Ureter (tissue), 1 donor: ENCODE data around the gene RENBP. TPM values are rescaled to one million over a fixed set of nuclear protein-coding genes. Genes with fewer than 3 reads are reported as not detected.

Source experiments
- DNase-seq: peaks from one replicate; pipeline ENCODE4 v3.0.0-alpha.2; 2020; ENCODE audit warnings: low spot score
- total RNA-seq: library from RNA; stranded (reverse); gene quantifications from one replicate; pipeline ENCODE4 v1.2.4, GENCODE V29; 2023
- donor health status: DM: yes; HTN: yes; CAD: no.

RENBP gene
- total RNA-seq, 1 donor from 2014 or later = 7.4 TPM

DNA sequence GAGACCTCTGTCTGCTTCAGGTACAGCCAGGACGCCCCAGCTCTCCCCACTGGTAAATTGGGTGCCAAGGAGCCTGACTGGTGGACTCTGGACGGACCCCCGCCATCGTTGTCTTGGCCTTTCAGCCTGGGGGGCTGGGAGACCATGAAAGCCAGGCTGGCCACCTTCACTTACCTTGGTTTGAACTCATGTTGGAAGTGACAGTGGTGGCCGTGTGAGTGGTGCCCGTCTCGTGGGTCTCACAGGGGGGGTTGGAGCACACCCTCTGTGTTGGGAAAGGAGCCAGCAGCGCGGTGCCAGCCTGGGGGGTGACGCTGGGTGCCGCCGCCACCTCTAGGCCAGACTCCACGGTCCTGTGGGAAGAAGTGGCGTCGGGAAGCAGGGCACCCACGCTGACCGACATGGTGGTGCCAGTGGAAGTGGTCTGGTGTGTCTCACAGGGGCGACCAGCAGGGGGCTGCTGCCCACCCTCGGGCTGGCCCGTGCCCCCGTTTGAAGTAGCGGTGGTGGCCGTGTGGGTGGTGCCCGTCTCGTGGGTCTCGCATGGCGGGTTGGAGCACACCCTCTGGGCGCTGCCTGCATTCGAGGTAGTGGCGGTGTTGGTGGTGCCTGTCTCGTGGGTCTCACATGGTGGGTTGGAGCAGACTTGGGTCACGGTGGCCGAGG lies 9.6 kb upstream of the RENBP start:
- DNase-seq = no peak

DNA sequence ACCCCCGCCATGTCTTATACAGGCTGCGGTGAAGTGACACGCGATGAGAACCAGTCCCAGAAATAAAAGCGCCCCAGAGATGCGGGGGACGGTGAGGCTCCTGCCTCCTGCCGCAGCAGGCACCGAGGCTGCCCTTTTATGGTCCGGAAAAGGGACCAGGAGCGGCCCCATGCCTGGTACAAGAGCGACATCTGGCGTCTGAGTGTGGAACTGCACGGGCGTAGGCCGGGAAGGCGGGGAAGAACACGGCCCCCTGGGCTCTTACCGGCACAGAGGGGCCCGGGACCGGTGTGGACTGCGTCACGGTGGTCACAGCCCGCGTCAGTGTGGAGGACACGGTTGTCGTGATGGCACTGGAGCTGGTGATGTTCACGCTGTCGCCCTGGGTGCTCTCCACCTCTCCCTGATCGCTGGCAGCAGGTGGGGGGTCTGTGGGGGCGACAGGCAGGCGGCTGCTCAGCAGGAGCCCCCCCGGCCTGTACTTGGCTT lies 8.9 kb upstream of the RENBP start:
- DNase-seq = peak; percentile 80

DNA sequence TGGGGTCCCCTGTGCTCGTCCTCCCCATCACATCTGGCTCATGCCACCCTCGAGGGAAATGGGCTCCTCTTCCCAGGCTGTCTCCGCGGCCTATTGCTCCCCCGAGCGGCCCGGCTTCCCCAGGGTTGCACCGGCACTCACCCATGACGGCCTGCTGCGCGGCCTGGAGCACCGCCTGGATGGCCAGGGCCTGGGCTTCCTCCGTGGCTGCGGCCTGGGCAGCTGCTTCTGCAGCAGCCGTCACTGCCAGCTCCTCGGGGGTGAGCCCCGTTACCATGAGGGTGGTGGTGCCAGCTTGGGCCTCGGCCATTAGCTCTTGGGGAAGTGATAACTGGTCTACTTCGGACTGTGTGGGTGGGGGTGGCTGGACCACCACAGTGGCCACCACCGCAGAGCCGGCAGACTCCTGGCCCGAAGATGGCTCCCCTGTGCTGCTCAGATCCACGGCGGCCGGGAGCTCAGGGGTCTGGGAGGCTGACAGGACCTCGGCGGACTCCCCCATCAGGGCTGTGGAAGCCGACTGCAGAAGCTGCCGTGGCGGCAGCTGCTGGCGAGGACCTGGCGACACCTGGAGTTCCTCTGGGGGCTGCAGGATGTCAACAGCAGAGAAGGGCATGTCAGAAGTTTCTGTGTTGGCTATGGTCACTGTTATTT lies 8.1 kb upstream of the RENBP start:
- DNase-seq = no peak

DNA sequence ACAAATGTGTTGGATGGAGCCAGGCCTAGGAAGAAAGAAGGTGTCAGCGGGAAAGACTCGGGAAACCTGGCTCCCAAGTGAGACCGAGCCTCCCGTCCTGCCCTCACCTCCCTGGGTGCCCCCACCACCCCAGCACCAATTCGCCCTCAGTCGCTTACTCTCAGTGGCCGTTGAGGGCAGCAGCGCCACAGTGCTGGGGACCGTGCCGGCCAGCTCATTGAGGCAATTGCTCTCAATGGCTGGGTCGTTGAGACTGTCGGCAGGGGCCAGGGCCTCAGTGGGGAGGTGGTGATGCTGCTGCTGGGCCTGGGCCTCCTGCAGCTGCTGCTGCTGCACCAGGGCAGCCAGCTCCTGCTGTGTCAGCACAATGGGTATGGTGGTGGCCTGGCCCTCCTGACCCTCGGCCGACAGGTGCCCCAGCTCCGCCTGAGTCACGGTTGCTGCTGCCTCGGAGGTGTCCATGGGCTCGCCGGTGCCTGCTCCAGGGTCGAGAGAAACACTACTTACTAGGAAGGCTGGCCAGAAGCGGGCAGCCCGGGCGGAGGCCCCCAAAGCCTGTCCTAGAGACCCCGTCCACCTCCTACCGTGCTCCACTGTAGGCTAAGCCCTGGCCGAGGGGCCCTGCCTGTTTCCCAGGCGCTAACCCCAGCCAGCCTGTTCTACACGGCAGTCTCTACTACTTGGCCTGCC lies 7.4 kb upstream of the RENBP start:
- DNase-seq = no peak

DNA sequence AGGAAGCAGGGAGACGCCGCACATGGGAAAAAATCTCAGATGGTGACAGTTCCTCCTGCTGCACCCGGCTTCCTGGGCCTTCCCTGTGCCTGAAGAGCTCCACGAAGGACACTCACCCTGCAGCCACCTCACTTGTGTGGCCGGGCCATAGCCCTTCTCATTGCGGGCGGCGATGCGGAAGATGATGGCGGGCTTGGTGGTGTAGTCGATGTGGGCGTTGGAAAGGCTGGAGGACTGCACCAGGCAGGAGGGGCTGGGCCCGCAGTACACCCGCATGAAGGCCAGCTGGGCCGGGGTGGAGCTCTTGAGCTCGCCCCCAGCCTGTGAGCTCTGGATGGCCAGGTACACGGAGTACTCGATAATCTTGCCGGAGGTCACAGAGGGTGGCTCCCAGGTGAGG lies 5.7 kb upstream of the RENBP start:
- DNase-seq = no peak

DNA sequence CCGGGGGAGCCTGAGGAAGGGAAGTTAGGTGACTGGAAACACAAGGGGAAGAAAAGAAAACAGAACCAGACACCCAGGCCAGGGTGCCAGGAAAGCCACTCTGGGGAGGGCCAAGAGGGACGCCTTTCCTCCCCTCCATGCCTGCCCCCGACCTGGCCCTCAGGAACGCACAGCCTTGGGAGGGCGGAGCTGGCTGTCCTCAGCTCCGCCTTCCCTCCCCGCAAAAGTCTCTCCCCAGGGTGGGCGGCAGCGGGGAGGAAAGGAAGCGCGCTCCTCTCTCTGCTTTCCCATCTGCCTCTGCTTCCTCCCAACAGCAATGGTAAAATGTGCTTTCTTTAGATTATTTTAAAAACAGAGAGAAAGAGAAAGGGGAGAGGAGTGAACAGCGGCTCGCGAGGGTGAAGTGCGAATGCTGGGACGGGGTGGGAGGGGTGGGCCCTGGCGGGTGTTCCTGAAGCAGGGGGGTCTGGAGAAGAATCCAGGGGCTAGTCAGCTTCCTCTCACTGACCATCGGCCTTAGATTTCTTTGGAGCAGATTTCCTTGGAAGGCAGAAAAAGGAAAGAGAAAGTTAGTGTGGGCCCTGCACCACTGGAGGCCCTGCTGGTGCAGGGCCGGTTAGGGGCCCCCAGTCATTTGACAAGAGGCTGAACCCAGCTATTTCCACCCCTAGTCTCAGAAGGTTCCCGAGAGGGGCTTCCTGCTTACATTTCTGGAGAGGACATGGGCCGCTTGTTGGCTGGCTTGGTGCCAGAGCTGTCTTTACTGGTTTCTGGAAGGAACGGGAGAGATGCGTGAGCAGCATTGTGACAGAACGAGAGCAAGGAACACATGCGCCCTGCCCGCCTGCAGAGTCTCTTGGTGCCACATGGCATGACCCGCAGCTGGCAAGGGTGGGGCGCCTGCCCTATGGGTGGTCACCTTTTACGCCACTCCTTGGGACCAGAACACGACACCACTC lies 4.7 kb upstream of the RENBP start:
- DNase-seq = no peak

DNA sequence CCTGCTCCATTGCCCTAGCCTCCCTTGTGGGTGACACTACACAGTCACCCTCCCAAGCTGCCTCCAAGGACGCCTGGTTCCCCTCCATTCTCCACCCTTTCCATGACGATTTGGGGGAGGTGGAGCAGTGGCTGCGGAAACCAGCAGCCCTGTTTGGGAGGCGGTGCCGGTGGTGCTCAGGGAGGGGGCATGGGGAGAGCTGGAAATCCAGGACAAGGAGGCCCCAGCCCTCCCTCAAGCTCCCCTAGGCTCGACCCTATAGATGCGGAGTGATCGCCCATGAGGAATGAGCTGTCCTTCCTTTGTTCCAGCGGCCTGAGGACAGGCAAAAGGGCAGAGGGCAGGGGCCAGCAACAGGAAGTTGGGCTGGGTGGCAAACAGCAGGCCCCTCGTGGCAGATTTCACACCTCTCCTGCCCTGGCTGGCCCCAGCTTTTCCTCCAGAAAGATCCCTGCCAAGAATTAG lies 3.6 kb upstream of the RENBP start:
- no peak for DNase-seq

DNA sequence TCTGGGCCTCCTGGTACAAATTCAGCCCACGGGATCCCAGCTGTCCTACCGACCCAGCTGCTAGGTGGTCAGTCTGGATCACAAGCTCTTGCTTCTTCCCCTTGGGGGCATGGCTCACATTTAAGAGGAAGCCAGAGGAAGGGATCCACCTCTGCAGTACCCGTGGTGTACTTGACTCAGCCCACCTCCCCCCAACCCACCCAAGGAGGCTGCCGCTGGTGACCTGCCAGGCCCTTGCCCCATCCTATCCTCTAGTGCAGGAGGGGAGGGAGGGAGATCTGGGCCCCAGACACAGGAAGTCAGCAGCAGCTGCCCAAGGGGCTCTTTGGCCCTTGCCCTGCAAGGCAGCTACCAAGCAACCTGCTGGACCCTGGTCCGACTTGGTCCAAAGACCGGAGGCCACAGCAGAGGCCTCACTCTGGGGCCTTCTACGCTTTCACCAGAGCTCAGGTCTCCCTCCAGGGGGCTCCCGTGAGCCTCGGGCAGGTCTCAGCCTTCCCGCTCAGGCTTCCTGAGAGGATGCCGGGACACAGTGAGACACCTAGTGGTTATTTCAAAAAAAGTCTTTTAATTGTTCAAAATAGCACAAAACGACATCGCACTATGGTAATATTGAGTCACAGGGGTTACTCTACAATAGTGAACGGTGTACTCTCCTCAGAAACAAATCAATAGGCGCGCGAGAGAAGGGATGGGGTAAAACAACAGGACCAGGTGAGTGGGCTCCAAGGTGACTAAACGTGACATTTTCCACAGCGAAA lies 2.7 kb upstream of the RENBP start:
- DNase-seq = no peak

DNA sequence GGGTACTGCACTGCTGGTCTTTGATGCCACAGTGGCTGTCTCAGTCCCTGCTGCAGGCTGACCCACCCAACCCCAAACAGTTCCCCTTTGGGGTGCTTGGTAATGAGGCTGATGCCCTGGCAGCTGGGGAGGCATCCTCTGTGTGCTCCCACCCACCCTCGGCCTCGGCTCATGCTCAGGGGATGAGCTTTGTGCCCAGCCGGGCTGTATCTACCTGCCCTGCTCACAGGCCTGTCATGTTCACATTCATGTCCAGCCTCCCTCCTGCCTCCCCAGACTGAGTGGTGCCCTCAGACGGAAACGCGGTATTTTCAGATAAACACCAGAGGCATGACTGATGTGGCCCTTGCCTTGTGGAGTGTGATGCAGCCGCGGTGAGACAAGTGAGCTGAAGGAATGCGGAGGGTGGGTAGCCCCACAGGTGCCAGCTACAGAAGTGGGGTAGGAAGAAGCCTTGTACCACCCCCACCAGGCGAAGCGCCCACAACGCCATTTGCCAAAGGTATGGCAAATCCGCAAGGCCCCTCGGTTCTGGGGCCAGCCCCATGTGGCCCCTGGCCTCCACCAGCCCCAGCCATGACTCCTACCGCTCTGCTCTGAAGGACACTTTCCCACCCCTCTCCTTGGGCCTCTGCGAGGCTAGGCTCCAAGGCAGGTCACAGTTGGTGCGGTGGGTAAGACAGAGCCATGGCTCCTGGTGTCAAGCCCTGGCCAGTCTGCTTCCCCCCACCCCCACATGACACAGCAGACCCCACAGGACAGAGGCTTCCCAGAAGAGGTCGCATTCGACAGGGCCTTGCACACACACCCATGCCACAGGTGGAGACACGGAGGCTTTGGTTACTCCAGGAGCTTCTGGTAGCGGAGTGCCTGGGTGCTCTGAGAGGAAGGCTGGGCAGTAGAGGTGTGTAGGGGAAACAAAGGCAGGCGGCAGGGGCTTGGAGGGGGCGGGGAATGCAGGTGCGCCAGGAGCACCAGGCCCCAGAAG lies 1.8 kb upstream of the RENBP start:
- DNase-seq = no peak

DNA sequence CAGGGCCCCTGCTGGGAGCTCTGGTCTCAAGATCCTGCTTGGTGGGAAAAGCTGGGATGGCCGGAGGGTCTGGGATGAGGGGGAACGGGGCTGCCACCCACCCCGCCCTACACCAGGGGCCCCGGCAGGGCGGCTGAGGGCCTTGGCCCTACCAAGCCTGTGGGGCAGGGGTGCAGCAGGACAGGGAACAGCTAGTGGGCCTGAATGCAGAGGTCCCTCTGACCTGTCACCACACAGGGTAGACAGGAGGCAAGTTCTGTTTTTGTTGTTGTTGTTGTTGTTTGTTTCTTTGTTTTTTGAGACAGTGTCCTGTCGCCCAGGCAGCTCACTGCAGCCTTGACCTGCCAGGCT lies 332 bp upstream of the RENBP start:
- DNase-seq = no peak

DNA sequence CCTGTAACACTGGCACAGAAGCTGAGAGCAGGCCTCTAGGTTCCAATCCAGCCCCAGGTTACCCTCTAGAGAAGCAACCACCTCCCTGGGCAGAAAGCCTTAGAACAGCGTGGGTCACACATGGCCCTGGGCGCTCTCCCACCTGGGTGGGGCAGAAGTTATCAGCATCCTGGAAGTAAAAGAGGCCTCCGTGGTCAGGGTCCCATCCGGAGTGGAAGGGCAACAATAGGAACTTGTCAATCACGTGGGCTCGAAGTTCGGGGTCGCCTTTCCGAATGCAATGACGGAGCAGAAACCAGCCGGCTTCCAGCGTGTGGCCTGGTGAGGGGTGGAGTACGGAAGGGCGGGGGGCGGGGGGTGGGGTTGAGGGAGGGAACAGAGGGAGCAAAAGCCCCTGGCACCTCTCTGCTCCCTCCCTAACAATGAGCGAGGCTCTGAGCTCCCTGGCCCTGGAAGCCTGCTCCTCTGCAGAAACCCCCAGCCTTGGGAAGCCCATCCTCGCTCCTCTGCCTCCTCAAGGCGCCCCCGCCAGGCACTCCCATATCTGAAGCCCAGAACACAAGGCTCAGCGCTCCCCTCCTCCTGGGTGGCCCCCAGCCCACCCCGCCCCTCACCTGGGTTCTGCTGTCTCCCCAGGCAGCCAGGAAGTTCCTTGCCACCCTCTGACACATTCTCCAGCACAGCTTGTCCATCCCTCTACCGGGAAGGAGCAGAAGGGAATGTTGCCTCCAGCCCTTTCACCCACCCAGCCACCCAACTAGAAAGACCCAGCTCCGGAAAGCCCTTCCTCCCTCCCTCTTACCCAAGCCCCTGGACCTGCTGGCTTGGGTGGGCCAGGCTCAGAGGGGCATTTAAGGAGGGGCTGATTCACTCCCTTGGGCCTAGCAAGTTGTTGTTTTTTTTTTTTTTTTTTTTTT lies 2.8 kb downstream of the RENBP start:
- no peak for DNase-seq

DNA sequence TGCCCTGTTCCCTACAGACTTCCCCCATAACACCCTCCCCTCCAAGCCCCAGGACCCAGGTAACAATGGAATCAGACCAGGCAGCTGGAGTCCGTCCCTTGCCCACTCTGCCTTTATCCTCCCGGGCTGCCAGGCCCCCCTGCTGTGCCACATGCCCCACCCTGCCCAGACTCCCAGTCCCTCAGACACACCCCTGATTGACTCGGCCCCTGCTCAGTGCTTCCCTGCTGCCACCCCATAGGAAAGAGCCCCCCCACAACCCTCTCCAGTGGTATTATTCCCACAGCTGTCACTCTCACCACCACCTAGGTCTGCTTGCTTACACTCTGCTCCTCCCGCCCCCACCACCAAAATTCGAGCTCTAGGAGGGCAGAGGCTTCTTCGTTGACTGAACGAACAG lies 4.9 kb downstream of the RENBP start:
- DNase-seq = no peak

DNA sequence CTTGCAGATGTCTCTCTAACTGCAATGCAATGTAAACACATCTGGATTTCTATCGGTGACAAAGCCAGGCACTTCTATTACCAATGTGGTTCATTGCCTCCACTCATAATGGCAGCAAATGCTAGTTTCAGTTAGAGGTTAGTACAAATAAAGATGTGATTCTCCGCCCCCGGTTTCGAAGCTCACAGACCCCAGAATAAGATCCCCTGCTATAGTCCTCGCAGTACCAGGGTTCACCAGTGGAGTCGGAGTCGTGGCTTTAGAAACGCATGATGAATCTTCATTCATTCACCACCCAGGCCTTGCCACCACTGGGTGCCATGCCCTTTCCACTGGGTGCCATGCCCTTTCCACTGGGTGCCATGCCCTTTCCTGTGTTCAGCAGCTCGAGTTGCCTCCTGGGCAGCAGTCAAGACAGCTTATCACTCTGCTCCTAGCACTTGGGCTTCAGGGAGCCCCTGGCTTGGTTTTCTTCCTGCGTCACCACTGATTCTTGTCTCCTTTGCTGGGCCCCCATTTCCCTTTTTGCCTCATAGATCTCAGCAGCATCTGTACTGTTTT lies 6.1 kb downstream of the RENBP start:
- no peak for DNase-seq

DNA sequence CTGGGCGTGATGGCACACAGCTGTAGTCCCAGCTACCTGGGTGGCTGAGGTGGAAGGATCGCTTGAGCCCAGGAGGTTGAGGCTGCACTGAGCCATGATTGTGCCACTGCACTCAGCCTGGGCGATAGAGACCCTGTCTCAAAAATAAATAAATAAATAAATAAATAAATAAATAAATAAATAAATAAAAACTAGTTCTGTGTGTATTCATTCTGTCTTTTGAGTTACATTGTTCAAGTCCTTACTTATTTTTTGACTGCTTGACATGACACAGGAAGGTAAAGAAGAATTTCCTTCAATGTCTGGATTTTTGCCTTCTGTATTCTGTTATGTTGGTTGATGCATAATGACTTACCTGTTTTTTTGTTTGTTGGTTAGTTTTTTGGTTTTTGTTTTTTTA lies 7.4 kb downstream of the RENBP start:
- no peak for DNase-seq

DNA sequence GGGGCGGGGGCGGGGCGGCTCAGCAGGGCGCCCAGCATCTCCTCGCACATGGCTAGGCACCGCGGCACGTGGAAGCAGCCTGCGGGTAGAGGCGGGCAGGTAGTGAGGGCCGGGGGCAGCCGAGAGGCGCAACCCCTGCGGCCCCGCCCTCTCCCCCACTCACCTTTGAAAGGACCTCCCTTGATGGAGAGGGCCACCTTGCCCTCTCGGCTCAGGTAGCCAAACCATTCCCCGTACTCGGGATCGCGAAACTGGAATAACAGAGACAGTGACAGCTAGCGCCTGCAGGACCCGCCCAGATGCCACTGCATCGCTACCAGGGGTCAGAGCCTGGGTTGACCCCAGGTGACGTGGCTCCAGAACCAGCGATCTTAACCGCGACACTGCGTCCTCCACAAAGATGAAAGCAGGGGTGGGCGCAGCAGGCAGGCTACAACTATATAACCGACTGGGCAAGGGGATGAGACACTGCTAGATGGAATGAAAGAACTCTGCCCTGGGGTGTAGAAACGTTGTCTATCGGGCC lies 9.1 kb downstream of the RENBP start:
- no peak for DNase-seq

DNA sequence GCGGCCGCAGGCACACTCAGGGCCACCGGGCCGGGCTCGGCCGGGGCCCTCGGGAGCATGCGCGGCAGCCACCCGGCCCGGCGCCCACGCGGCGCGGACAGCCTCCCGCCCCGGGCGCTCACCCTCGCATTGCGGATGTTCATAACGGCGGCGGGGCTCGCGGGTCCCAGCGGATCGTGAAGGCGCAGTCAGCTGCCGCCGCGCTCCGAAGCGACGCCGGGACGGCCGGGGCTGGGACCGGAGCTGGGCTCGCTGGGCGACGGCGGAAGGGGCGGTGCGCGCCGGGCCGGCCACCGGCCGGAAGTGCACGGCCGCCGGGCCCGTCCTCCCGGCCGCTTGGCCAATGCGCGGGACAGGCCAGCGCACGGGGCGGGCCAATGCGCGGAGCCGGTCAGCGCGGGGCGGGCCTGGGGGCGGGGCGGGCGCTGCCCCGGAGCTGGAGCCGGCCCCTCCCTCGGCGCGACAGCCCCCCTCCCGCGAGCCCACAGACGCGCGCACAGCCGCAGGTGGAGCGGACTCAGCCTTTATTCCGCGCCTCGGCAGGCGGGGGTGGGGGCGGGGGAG lies 9.6 kb downstream of the RENBP start, which contains the start of gene NAA10:
NAA10 (minus strand) TSS at position 276 of the 564 bp plus-strand sequence; CDS start at position 143, 133 bp downstream.
- no peak for DNase-seq

DNA sequence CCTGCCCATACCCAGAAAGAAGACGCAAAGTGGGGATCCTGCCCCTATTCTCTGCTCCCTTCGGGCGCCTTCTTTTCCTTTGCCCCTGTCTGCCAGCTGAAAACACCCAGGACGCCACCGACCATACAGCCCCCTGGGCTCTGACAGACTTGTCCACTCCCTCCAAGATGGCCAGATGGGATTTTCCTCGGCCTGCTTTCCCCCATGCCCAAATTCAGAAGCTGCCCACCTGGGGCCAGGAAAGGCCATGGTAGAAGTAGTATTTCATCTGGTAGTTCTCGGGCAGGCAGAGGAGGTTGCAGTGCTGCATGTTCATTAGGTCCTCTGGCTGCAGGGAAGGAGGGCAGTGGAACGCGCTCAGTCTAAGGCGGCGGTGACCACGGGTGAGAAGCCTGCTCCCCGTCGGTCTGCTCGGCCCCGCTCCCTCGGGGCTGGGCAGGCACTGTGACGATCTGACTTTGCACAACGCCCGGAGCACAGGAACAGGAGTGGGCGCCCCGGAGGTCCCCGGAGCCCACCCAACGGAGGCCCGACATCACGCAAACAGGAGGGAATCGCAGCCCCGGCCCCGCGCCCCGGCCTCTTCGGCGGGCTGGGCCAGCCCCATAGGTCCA lies 10.2 kb downstream of the RENBP start:
- DNase-seq = no peak
